Activated T-helper 1 cell treated with anti-CD3 and anti-CD28 coated beads, Interleukin-12 subunit alpha, Interleukin-12 subunit beta, Interleukin-2, Interleukin-4 antibody, amounts not matched to agents 30 ng/mL and 10 ng/mL and 1 ng/mL, durations not matched to agents 14 hours and 24 hours and 36 hours (primary cell): Measurements from ENCODE around the gene COG1. TPM values are rescaled to one million over a fixed set of nuclear protein-coding genes. Genes with fewer than 3 reads are reported as not detected.

Source experiments
- DNase-seq: peaks from one replicate; pipeline ENCODE4 v3.0.0; 2021; ENCODE audit warnings: low spot score
- H3K27ac Mint-ChIP-seq: one replicate; pipeline ENCODE4 v1.8.0; 2021; ENCODE audit warnings: mild to moderate bottlenecking, mixed read lengths
- H3K27me3 Mint-ChIP-seq: one replicate; pipeline ENCODE4 v1.8.0; 2022; ENCODE audit warnings: mild to moderate bottlenecking, moderate library complexity, mixed read lengths; ENCODE audit not compliant: insufficient read depth
- H3K36me3 Mint-ChIP-seq: one replicate; pipeline ENCODE4 v1.8.0; 2021; ENCODE audit warnings: low read depth, mixed read lengths
- H3K4me1 Mint-ChIP-seq: one replicate; pipeline ENCODE4 v1.8.0; 2021; ENCODE audit warnings: low read depth, mixed read lengths
- H3K4me3 Mint-ChIP-seq: one replicate; pipeline ENCODE4 v1.8.0; 2021; ENCODE audit warnings: mild to moderate bottlenecking, moderate library complexity, mixed read lengths
- H3K9me3 Mint-ChIP-seq: one replicate; pipeline ENCODE4 v1.8.0; 2021; ENCODE audit warnings: mixed read lengths
- intact Hi-C: fragments of 100-400 bp; cut with micrococcal nuclease; formaldehyde crosslinking; loops from one replicate; pipeline ENCODE4 v1.15.1; 2024
- total RNA-seq: library from RNA; stranded (reverse); gene quantifications from 2 replicates; pipeline ENCODE4 v1.2.3, GENCODE V29; 2022

Gene COG1
- total RNA-seq, 1 donor from 2014 or later, result 37.1 TPM

DNA sequence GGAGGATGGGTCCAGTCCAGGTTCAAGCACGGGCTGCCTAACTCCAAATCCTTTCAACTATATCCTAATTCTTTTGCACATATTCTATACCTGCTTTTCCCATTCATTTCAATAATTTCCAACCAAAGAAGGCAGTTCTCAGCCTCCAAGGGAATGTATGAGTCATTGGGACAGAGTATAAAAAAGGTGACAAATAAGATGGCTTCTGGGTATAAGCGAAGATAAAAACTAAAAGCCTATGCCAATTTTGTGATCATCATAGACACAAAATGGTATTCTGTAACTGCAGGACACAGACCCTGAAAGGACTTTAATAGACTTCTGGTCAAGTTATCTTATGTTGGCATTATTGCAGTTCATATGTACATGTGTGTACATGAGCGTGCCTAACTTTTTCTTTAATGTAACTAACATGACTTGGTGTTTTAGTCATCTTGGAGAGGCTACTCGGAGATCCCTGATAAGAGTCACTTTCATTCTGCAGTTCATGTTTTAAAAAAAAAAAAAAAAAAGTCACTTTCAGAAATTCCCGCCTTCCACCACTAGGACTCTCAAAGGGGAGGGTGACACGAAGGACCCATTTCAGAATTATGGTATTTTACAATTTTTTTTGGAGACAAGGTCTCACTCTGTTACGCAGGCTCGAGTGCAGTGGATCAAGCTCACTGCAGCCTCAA, 17.3 kb downstream of the COG1 start:
- peaks cover 33% of the 10 kb centered on the region for H3K4me1 Mint-ChIP-seq
- H3K27ac Mint-ChIP-seq, result peak overlapping the region; percentile 67
- no peaks in the 10 kb centered on the region for H3K9me3 Mint-ChIP-seq
- intact Hi-C loops, result loop anchor here (2.0 kb wide), 2 partner anchors 17 to 23 kb away; partner anchors contain the start of gene COG1
- DNase-seq, result no peak
- H3K27me3 Mint-ChIP-seq, result no peaks in the 10 kb centered on the region
- no peak overlapping the region for H3K4me3 Mint-ChIP-seq
- peaks cover 37% of the 10 kb centered on the region for H3K36me3 Mint-ChIP-seq

DNA sequence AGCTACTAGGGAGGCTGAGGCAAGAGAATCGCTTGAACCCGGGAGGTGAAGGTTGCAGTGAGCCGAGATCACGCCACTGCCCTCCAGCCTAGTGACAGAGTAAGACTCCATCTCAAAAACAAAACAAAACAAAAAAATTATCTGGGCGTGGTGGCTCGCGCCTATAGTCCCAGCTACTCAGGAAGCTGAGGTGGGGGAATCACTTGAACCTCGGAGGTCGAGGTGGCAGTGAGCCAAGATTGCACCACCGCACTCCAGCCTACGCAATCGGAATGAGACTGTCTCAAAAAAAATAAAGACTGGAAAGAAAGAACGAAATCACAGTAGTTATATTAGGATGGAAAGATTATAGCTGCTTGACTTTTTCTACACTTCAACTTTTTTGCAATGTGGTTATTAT, 18.9 kb downstream of the COG1 start:
- peaks cover 45% of the 10 kb centered on the region for H3K36me3 Mint-ChIP-seq

DNA sequence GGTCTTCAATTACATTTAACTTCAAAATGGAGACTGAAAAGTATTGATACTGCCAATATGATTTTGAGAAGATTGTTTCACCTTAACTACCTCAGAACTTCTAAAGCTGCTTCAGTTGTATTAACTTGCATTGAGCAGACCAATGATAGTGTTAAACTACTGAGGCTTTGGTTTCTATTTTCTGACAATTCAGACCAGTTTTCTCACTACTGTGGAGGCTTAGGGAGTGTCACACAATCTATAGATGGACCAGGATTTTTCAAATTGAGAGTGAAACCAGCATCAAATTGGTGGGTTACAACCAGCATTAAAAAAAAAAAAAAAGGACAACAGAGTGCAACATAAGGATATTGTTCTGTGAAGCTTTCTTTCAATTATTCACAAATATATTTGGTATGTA, 21.2 kb downstream of the COG1 start:
- Mint-ChIP-seq H3K4me1 (peaks cover 45% of the 10 kb centered on the region), H3K27me3 (no peaks in the 10 kb centered on the region), H3K9me3 (no peaks in the 10 kb centered on the region), H3K27ac (no peak overlapping the region), H3K36me3 (peaks cover 33% of the 10 kb centered on the region), H3K4me3 (no peak overlapping the region)
- intact Hi-C loops, result no loop called here
- DNase-seq, result no peak

More for the DNA sequence above, 18.9 kb downstream of the COG1 start:
- Mint-ChIP-seq H3K27ac (no peak overlapping the region), H3K4me1 (peaks cover 43% of the 10 kb centered on the region), H3K9me3 (no peaks in the 10 kb centered on the region), H3K27me3 (no peaks in the 10 kb centered on the region), H3K4me3 (peak overlapping the region; percentile 52)
- DNase-seq, result peak; percentile 38
- intact Hi-C loops, result loop anchor here (2.0 kb wide), 3 partner anchors 15 to 21 kb away; partner anchors contain the start of gene COG1

DNA sequence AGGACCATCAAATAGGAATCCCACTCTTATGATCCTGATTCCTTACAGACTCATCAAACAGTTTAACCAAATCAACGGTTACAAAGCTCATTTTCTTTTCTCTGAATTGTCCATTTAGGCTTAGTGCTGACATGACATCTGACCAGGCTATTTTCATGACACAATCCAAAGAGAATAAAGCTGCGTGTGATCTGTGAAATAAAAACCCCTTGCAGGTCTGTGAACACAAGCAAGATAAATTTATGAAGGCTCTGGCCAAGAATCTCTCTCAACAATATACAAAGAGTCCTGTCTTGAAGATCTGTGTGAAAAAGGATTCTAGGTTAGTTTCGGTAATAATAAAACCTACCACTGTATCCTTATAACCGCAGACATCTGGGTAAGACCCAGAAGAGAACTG, 22.0 kb downstream of the COG1 start:
- no peak overlapping the region for H3K4me3 Mint-ChIP-seq
- intact Hi-C loops, result no loop called here
- no peaks in the 10 kb centered on the region for H3K9me3 Mint-ChIP-seq
- H3K36me3 Mint-ChIP-seq, result peaks cover 31% of the 10 kb centered on the region
- no peak for DNase-seq
- H3K4me1 Mint-ChIP-seq, result peaks cover 39% of the 10 kb centered on the region
- no peak overlapping the region for H3K27ac Mint-ChIP-seq
- no peaks in the 10 kb centered on the region for H3K27me3 Mint-ChIP-seq

DNA sequence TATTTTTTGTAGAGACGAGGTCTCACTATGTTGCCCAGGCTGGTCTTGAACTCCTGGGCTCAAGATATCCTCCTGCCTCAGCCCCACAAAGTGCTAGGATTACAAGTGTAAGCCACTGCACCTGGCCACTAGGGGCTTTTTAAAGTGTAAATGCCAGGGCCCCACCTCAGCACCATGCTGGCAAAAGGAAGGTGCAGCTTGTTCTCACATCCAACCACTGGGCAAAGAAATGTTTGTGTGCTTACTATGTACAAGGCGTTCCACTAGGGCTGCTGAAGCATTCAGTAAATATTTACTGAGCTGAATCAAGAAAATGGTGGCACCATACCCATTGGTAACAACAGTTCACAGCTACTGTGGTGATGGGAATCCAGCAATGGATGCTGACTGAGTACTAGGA, 22.6 kb downstream of the COG1 start:
- Mint-ChIP-seq H3K9me3 (no peaks in the 10 kb centered on the region), H3K36me3 (peaks cover 27% of the 10 kb centered on the region), H3K27me3 (no peaks in the 10 kb centered on the region), H3K4me3 (no peak overlapping the region), H3K4me1 (peaks cover 33% of the 10 kb centered on the region), H3K27ac (no peak overlapping the region)
- no peak for DNase-seq
- intact Hi-C loops, result no loop called here

DNA sequence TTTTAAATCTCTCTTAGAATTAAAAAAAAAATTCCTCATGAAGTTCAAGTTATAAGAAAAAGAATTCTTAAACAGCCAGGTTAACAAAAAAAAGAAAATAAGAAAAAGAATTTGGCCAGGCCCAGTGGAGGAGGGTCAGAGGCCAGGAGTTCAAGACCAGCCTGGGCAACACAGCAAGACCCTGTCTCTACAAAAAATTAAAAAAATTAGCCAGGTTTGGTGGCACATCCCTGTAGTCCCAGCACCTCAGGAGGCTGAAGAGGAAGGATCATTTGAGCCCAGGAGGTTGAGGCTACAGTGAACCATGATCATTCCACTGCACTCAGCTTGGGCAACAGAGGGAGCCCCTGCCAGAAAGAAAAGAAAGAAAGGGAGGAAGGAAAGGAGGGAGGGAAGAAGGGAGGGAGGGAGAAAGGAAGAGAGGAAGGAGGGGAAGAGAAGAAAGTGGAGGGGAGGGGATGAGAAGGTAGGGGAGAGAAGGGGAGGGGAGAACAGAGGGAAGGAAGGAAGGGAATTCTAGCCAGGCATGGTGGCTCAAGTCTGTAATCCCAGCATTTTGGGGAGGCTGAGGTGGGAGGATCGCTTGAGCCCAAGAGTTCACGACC, 30.9 kb downstream of the COG1 start:
- no peaks in the 10 kb centered on the region for H3K9me3 Mint-ChIP-seq
- intact Hi-C loops, result no loop called here
- DNase-seq, result no peak
- H3K4me1 Mint-ChIP-seq, result peaks cover 39% of the 10 kb centered on the region
- H3K27me3 Mint-ChIP-seq, result no peaks in the 10 kb centered on the region
- H3K4me3 Mint-ChIP-seq, result no peak overlapping the region
- H3K36me3 Mint-ChIP-seq, result peaks cover 13% of the 10 kb centered on the region
- no peak overlapping the region for H3K27ac Mint-ChIP-seq

DNA sequence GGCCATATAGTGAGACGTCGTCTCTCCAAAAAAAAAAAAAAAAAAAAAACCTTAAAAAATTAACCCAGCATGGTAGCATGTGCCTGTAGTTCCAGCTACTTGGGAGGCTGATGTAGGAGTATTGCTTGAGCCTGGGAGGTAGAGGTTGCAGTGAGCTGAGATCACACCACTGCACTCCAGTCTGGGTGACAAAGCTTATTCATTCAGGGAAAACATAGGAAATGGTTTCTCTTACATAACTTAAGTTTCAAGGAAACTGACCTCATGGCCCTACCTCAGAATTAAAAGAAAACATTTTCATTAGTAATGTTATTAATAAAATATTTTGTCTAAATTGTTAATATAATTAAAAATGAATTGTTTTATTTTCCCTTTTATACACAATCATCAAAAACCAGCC, 31.4 kb downstream of the COG1 start:
- intact Hi-C loops, result no loop called here
- no peak for DNase-seq
- Mint-ChIP-seq H3K36me3 (peaks cover 18% of the 10 kb centered on the region), H3K27me3 (no peaks in the 10 kb centered on the region), H3K4me3 (no peak overlapping the region), H3K27ac (no peak overlapping the region), H3K4me1 (peaks cover 44% of the 10 kb centered on the region), H3K9me3 (no peaks in the 10 kb centered on the region)

DNA sequence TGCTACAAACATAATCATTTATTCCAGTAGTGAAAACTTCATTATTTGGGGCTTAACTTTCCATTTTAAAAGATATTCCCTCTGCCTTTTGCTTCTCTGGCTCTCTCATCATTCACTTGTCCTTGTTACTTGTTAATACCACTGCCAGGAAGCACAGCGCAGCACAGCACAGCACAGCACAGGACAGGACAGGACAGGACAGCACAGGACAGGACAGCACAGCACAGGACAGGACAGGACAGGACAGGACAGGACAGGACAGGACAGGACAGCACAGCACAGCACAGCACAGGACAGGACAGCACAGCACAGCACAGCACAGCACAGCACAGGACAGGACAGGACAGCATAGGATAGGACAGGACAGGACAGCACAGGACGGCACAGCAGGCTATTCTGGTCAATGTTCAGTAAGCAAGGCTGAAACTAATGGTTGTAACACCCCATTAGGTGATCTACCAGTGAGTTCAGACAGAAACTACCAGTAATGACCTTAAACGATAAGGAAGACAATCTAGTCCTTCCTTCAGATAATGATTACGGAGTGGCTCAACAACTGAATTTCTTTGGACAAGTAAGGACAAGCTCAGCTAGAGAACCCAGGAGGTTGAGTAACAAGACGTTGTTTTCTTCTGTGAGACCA, 31.9 kb downstream of the COG1 start:
- no peak overlapping the region for H3K4me3 Mint-ChIP-seq
- intact Hi-C loops, result no loop called here
- peaks cover 48% of the 10 kb centered on the region for H3K4me1 Mint-ChIP-seq
- no peak for DNase-seq
- H3K27me3 Mint-ChIP-seq, result no peaks in the 10 kb centered on the region
- no peak overlapping the region for H3K27ac Mint-ChIP-seq
- peaks cover 19% of the 10 kb centered on the region for H3K36me3 Mint-ChIP-seq
- no peaks in the 10 kb centered on the region for H3K9me3 Mint-ChIP-seq

DNA sequence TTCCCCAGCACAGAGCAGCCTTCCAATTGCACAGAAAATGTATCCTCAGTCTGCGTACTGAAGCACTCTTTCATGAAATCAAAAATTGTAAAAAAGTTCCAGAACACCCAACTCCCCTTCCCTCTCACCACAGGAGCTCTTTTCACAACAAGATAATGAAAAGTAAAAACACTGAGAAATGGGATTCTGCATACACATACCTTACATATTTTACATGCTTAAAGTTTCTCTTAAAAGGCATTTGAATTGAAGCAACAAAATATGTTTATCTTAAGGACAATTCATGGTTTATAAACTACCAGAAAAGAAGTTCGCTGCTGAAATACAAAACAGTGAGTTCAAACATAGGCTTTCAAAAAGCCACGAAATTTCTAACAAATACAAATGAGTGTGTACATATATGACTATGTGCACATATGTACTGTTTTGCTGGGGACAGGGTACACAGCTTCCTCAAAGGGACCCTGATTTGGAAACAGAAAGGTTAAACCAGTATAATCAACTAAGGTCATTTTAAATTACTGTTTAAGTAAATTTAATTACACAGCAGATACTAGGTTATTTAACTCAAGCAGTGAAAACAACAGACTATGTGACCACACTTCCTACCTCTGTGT, 33.8 kb downstream of the COG1 start:
- peaks cover 18% of the 10 kb centered on the region for H3K36me3 Mint-ChIP-seq
- peaks cover 65% of the 10 kb centered on the region for H3K4me1 Mint-ChIP-seq
- DNase-seq, result no peak
- peak overlapping the region; percentile 70 for H3K27ac Mint-ChIP-seq
- no peaks in the 10 kb centered on the region for H3K9me3 Mint-ChIP-seq
- no peaks in the 10 kb centered on the region for H3K27me3 Mint-ChIP-seq
- peak overlapping the region; percentile 64 for H3K4me3 Mint-ChIP-seq
- intact Hi-C loops, result loop anchor here (1.0 to 2.0 kb wide), 2 partner anchors 14 to 35 kb away; no protein-coding TSS in a partner anchor

DNA sequence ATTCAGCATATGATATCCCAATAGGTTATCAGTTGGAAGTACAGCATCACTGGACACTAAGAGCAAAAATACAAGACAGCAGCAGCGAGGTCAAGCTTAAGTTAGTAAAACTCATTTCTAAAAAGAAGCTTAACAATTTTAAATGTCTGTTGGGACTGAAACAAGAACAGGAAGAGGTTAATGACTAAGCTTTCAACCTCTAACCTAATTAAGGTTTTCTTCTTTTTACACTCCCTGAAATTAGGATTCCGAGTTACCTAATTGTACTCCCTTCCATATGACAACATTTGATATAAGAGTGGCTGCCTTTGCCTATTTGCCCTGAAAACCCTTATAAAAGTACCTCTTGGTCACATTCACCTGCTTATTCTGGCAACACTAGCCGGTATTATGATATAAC, 34.5 kb downstream of the COG1 start:
- intact Hi-C loops, result loop anchor here (1.0 to 2.0 kb wide), 2 partner anchors 15 to 36 kb away; no protein-coding TSS in a partner anchor
- Mint-ChIP-seq H3K9me3 (no peaks in the 10 kb centered on the region), H3K4me1 (peaks cover 65% of the 10 kb centered on the region), H3K27me3 (no peaks in the 10 kb centered on the region), H3K27ac (peak overlapping the region; percentile 70), H3K4me3 (peak overlapping the region; percentile 64), H3K36me3 (peaks cover 18% of the 10 kb centered on the region)
- DNase-seq, result no peak

DNA sequence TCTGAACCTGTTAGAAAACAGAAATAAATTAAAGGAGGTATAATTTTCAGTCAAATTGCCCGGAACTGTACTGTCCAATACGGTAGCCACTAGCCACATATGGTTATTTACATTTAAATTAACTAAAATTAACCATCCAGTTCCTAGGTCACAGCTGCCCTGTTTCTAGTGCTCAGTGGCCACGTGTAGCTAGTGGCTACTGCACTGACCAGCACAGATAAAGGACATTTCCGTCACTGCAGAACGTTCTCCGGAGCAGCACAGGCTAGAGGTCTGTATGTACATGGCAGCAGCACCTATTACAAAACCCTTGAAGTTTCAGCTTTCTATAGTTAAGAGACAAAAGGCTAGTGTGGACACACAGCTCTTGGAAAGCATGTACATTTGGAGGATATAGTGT, 35.1 kb downstream of the COG1 start:
- Mint-ChIP-seq H3K36me3 (peaks cover 19% of the 10 kb centered on the region), H3K27me3 (no peaks in the 10 kb centered on the region), H3K9me3 (no peaks in the 10 kb centered on the region), H3K4me3 (peak overlapping the region; percentile 27), H3K27ac (no peak overlapping the region), H3K4me1 (peaks cover 63% of the 10 kb centered on the region)
- no peak for DNase-seq
- intact Hi-C loops, result loop anchor here (1.0 to 2.0 kb wide), 2 partner anchors 15 to 37 kb away; no protein-coding TSS in a partner anchor

DNA sequence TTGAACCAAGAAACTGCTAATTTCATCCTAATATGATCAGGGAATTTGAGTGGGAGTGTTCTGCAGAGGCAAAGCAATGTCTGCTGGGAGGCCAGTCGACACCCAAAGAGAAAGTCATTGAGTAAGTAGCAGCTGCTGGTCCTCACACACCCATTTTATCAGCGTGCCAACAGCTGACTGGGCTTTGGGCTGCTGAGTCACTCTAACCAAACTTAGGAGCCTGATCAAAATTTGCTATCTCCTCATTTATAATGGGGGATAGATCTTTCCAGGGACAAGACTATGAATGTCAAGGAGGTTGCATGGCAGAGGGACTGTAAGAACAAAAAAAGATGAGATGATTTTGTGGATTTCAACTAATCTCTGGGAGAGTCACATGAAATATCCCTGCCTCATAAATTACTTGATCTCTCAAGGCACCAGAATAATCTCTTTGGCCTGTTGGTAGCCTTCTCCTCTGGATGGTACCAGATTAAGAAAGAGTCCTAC, 35.9 kb downstream of the COG1 start:
- intact Hi-C loops, result no loop called here
- peaks cover 71% of the 10 kb centered on the region for H3K4me1 Mint-ChIP-seq
- no peak for DNase-seq
- peaks cover 23% of the 10 kb centered on the region for H3K36me3 Mint-ChIP-seq
- no peaks in the 10 kb centered on the region for H3K9me3 Mint-ChIP-seq
- H3K4me3 Mint-ChIP-seq, result peak overlapping the region; percentile 27
- no peaks in the 10 kb centered on the region for H3K27me3 Mint-ChIP-seq
- peak overlapping the region; percentile 35 for H3K27ac Mint-ChIP-seq
